HEK293T (cell line): ENCODE data around the gene DOCK2.

Experiments
- ARNT ChIP-seq: fragments of 450-650 bp; IDR thresholded peaks from 2 replicates; pipeline ENCODE4 v1.6.1; 2017; ENCODE audit warnings: mild to moderate bottlenecking
- BHLHE40 ChIP-seq: fragments of 450-650 bp; IDR thresholded peaks from 2 replicates; pipeline ENCODE4 v1.6.1; 2016; ENCODE audit warnings: mild to moderate bottlenecking, moderate library complexity, borderline replicate concordance
- ELF4 ChIP-seq: fragments of 450-650 bp; IDR thresholded peaks from 2 replicates; pipeline ENCODE4 v1.6.1; 2017; ENCODE audit warnings: antibody characterized with exemption
- FOXA1 ChIP-seq: fragments of 450-650 bp; IDR thresholded peaks from 2 replicates; pipeline ENCODE4 v1.6.1; 2016; ENCODE audit warnings: mild to moderate bottlenecking
- FOXK2 ChIP-seq: fragments of 450-650 bp; IDR thresholded peaks from 2 replicates; pipeline ENCODE4 v1.6.1; 2016; ENCODE audit warnings: mild to moderate bottlenecking
- FOXM1 ChIP-seq: fragments of 450-650 bp; IDR thresholded peaks from 2 replicates; pipeline ENCODE4 v1.6.1; 2017; ENCODE audit warnings: mild to moderate bottlenecking, borderline replicate concordance
- HDGF ChIP-seq: fragments of 450-650 bp; IDR thresholded peaks from 2 replicates; pipeline ENCODE4 v1.6.1; 2017; ENCODE audit warnings: antibody characterized with exemption, borderline replicate concordance
- L3MBTL2 ChIP-seq: fragments of 450-650 bp; conservative IDR thresholded peaks from 2 replicates; pipeline ENCODE4 v1.6.1; 2016; ENCODE audit warnings: mild to moderate bottlenecking
- SP1 ChIP-seq: fragments of 450-650 bp; IDR thresholded peaks from 2 replicates; pipeline ENCODE4 v1.6.1; 2017
- SUZ12 ChIP-seq: fragments of 450-650 bp; IDR thresholded peaks from 2 replicates; pipeline ENCODE4 v1.6.1; 2016; ENCODE audit warnings: mild to moderate bottlenecking
- TARDBP ChIP-seq: fragments of 450-650 bp; IDR thresholded peaks from 2 replicates; pipeline ENCODE4 v1.6.1; 2016
- ZNF384 ChIP-seq: fragments of 450-650 bp; IDR thresholded peaks from 2 replicates; pipeline ENCODE4 v1.6.1; 2016
- TF ChIP-seq, protein P1 (sequence below): fragments of 450-650 bp; IDR thresholded peaks from 2 replicates; pipeline ENCODE4 v1.6.1; 2016

DNA sequence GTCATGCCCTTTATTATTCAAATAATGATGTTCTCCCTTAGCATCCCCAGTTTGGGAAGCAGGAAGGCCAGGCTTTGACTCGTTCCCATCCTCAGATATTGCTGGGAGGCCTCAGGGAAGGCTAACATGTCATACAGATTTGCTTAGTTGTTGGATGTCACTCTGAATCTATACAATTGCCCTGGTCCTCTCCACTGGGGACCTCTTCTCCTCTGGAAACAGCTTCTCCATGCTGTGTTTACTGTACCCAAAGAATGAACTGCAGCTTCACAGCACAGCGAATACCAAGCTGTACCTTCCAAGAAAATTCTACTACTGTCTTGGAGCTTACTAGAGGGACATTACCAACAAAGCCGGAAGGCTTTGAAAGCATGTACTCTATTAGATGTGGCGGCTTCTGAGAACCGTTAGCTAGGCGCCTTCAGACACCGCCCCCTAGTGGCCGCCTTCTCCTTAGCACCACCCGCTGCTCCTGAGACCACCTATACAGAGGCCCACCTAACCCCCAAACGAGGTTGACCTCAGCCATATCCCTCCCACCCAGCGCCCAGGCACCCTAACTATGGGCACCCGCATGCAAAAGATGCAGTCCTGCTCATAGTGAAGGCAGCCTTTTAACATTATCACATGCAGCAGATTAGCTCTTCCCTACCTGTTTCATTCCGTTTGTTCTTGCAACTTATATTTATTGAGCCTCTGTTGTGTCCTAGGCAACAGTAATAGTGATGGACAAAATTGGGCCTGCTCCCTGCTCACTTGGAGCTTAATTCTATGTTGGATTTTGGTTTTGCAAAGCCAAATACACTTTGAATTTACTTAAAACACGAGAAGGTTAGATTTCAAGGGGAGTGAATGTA, 433.7 kb downstream of the DOCK2 start:
- TF ChIP-seq TARDBP = no peak
- no peak for TF ChIP-seq BHLHE40
- TF ChIP-seq, protein P1, sequence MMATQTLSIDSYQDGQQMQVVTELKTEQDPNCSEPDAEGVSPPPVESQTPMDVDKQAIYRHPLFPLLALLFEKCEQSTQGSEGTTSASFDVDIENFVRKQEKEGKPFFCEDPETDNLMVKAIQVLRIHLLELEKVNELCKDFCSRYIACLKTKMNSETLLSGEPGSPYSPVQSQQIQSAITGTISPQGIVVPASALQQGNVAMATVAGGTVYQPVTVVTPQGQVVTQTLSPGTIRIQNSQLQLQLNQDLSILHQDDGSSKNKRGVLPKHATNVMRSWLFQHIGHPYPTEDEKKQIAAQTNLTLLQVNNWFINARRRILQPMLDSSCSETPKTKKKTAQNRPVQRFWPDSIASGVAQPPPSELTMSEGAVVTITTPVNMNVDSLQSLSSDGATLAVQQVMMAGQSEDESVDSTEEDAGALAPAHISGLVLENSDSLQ = no peak
- TF ChIP-seq SUZ12 = no peak
- TF ChIP-seq FOXM1 = no peak
- TF ChIP-seq ARNT = no peak
- TF ChIP-seq ZNF384 = no peak
- no peak for TF ChIP-seq ELF4
- TF ChIP-seq HDGF = no peak
- no peak for TF ChIP-seq FOXK2
- TF ChIP-seq SP1 = no peak
- TF ChIP-seq FOXA1 = no peak
- no peak for TF ChIP-seq L3MBTL2
